Panc1 (cell line): Measurements from ENCODE around the gene ACOT12.

Experiments
- CTCF ChIP-seq: fragments of 450-650 bp; IDR thresholded peaks from 2 replicates; pipeline ENCODE4 v1.5.1; 2017; ENCODE audit warnings: mild to moderate bottlenecking
- POLR2AphosphoS5 ChIP-seq: IDR thresholded peaks from 2 replicates; pipeline ENCODE4 v1.6.1; 2012; ENCODE audit warnings: mild to moderate bottlenecking, low read depth, low read length, moderate library complexity
- SIN3A ChIP-seq: IDR thresholded peaks from 2 replicates; pipeline ENCODE4 v1.6.1; 2012; ENCODE audit warnings: low read depth, mild to moderate bottlenecking, low read length, moderate library complexity, borderline replicate concordance; ENCODE audit not compliant: insufficient read depth
- TCF7L2 ChIP-seq: IDR thresholded peaks from 2 replicates; pipeline ENCODE4 v1.6.1; 2011; ENCODE audit warnings: mild to moderate bottlenecking, low read depth, low read length, inconsistent platforms
- TF ChIP-seq, protein P1 (sequence below), 2 experiments: IDR thresholded peaks; 2 replicates each; pipeline ENCODE4 v1.6.1; 2011 to 2012; ENCODE audit warnings: low read depth in 2 of 2, control low read depth in 1 of 2, low read length in 1 of 2, mild to moderate bottlenecking in 1 of 2, moderate library complexity in 1 of 2; ENCODE audit not compliant: insufficient read depth in 1 of 2

GRCh38 chr5:81417052-81417451 lies 23.1 kb upstream of the ACOT12 start:
- TF ChIP-seq CTCF (no peak), POLR2AphosphoS5 (no peak), TCF7L2 (no peak), SIN3A (no peak)
- TF ChIP-seq, protein P1, sequence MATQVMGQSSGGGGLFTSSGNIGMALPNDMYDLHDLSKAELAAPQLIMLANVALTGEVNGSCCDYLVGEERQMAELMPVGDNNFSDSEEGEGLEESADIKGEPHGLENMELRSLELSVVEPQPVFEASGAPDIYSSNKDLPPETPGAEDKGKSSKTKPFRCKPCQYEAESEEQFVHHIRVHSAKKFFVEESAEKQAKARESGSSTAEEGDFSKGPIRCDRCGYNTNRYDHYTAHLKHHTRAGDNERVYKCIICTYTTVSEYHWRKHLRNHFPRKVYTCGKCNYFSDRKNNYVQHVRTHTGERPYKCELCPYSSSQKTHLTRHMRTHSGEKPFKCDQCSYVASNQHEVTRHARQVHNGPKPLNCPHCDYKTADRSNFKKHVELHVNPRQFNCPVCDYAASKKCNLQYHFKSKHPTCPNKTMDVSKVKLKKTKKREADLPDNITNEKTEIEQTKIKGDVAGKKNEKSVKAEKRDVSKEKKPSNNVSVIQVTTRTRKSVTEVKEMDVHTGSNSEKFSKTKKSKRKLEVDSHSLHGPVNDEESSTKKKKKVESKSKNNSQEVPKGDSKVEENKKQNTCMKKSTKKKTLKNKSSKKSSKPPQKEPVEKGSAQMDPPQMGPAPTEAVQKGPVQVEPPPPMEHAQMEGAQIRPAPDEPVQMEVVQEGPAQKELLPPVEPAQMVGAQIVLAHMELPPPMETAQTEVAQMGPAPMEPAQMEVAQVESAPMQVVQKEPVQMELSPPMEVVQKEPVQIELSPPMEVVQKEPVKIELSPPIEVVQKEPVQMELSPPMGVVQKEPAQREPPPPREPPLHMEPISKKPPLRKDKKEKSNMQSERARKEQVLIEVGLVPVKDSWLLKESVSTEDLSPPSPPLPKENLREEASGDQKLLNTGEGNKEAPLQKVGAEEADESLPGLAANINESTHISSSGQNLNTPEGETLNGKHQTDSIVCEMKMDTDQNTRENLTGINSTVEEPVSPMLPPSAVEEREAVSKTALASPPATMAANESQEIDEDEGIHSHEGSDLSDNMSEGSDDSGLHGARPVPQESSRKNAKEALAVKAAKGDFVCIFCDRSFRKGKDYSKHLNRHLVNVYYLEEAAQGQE (IDR thresholded peaks at IDR 0.05; ENCODE audit: insufficient read depth in 1 of 2, low read depth in 2 of 2, low read length in 1 of 2): no peak
